Measurements from ENCODE around the gene LMAN2.
"Not testable (repeated sequence)": the region's sequence is repeated elsewhere in the genome, so short reads cannot be mapped to it uniquely, and the experiment has no call there.

LMAN2 gene

GRCh38 chr5:177364159-177364962 is 12.9 kb upstream of the LMAN2 start:
- DNase-seq = no peak

GRCh38 chr5:177363565-177363964 is 12.1 kb upstream of the LMAN2 start:
- no peak for DNase-seq

GRCh38 chr5:177362610-177363507 is 11.4 kb upstream of the LMAN2 start:
- no peak for DNase-seq

GRCh38 chr5:177362292-177362609 is 10.8 kb upstream of the LMAN2 start:
- no peak for DNase-seq

GRCh38 chr5:177361418-177362291 is 10.2 kb upstream of the LMAN2 start:
- no peak for DNase-seq

GRCh38 chr5:177360740-177361139 is 9.3 kb upstream of the LMAN2 start:
- DNase-seq = not testable (repeated sequence)

- no peak for DNase-seq
Observed at GRCh38 chr5:177359860-177360259, 8.4 kb upstream of the LMAN2 start.

- DNase-seq = no peak
Observed at GRCh38 chr5:177359451-177359851, 8.0 kb upstream of the LMAN2 start.

- no peak for DNase-seq
Observed at GRCh38 chr5:177358370-177358819, 6.9 kb upstream of the LMAN2 start.

- no peak for DNase-seq
Observed at GRCh38 chr5:177357459-177358351, 6.2 kb upstream of the LMAN2 start, which contains the start of gene RGS14. Gene RGS14 (plus strand): TSS chr5:177357924. CDS start chr5:177358025, 101 bp downstream.

GRCh38 chr5:177357146-177357458 is 5.6 kb upstream of the LMAN2 start:
- DNase-seq = no peak

- no peak for DNase-seq
Observed at GRCh38 chr5:177356746-177357145, 5.3 kb upstream of the LMAN2 start.

- no peak for DNase-seq
Observed at GRCh38 chr5:177355868-177356168, 4.3 kb upstream of the LMAN2 start.

- DNase-seq = no peak
Observed at GRCh38 chr5:177355162-177355867, 3.8 kb upstream of the LMAN2 start.

GRCh38 chr5:177354711-177355110 is 3.2 kb upstream of the LMAN2 start:
- DNase-seq = no peak

- no peak for DNase-seq
Observed at GRCh38 chr5:177354256-177354655, 2.8 kb upstream of the LMAN2 start.

- DNase-seq = no peak
Observed at GRCh38 chr5:177353093-177353492, 1.6 kb upstream of the LMAN2 start.

- no peak for DNase-seq
Observed at GRCh38 chr5:177350776-177351391, 584 bp downstream of the LMAN2 start.

GRCh38 chr5:177349762-177350161 is 1.7 kb downstream of the LMAN2 start:
- DNase-seq = no peak

GRCh38 chr5:177349362-177349647 is 2.2 kb downstream of the LMAN2 start:
- no peak for DNase-seq

- no peak for DNase-seq
Observed at GRCh38 chr5:177347699-177348098, 3.8 kb downstream of the LMAN2 start.

Measured in NCI-H1930 (cell line).